ENCODE measurements around the gene RSRC2.

DNA sequence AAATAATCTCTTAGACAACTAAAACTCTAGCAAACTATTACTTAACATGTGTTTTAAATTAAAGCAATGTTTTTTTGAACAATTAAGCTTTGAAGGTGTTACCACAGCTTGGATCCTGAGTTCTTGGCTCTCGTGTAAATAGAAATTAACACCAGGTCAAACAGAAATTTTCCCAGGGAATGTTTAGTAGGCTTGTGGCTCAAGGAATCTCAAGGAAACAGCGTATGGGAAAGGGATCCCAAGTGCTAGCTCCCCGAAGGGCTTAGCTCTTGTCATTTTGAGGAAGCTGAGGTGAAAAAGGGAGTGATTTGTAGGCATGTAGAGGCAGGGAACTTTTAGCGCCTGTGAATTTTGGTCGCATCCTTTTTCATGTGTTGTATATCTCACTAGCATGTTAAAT is 11.8 kb upstream of the RSRC2 start:
- TF ChIP-seq POLR2A (IDR thresholded peaks at IDR 0.05; ENCODE audit: extremely low read depth, insufficient read length): no peak
- TF ChIP-seq, protein P1, sequence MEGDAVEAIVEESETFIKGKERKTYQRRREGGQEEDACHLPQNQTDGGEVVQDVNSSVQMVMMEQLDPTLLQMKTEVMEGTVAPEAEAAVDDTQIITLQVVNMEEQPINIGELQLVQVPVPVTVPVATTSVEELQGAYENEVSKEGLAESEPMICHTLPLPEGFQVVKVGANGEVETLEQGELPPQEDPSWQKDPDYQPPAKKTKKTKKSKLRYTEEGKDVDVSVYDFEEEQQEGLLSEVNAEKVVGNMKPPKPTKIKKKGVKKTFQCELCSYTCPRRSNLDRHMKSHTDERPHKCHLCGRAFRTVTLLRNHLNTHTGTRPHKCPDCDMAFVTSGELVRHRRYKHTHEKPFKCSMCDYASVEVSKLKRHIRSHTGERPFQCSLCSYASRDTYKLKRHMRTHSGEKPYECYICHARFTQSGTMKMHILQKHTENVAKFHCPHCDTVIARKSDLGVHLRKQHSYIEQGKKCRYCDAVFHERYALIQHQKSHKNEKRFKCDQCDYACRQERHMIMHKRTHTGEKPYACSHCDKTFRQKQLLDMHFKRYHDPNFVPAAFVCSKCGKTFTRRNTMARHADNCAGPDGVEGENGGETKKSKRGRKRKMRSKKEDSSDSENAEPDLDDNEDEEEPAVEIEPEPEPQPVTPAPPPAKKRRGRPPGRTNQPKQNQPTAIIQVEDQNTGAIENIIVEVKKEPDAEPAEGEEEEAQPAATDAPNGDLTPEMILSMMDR (IDR thresholded peaks at IDR 0.05; ENCODE audit: low read depth, low read length): no peak
- TF ChIP-seq, protein P2, sequence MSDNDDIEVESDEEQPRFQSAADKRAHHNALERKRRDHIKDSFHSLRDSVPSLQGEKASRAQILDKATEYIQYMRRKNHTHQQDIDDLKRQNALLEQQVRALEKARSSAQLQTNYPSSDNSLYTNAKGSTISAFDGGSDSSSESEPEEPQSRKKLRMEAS (IDR thresholded peaks at IDR 0.05; ENCODE audit: low read depth, low read length): no peak
- no peak for TF ChIP-seq MYC (IDR thresholded peaks at IDR 0.05; ENCODE audit: low read depth, low read length)
